B cell (primary cell): ENCODE results near the gene ZFYVE9. TPM values are rescaled to one million over a fixed set of nuclear protein-coding genes. Genes with fewer than 3 reads are reported as not detected.

Experiments
- ATAC-seq: fragments of 200-7000 bp; cut with Tn5 transposase; one replicate; pipeline ENCODE4 v1.10.0; 2021; ENCODE audit warnings: low read depth, mild to moderate bottlenecking, moderate number of reproducible peaks, moderate library complexity
- CTCF ChIA-PET: fragments of 350-600 bp; sonication (Branson Sonifier 250); formaldehyde crosslinking; loops from one replicate; lab custom pipeline; 2021; ENCODE audit warnings: antibody characterized with exemption, inconsistent platforms; lab: Charles Lee
- POLR2A ChIA-PET: fragments of 350-600 bp; sonication (Branson Sonifier 250); formaldehyde crosslinking; loops from one replicate; lab custom pipeline; 2021; ENCODE audit warnings: antibody characterized with exemption; lab: Charles Lee
- DNase-seq: peaks from one replicate; pipeline ENCODE4 v3.0.0; 2013
- H2AFZ ChIP-seq: 2 replicates; pipeline ENCODE4 v1.6.1; 2012; ENCODE audit warnings: mild to moderate bottlenecking, low read depth, low read length; ENCODE audit not compliant: insufficient read depth, poor library complexity, severe bottlenecking
- H3K27ac ChIP-seq, 2 donors: 1 replicate in 1 of 2; 2 replicates in 1 of 2; pipeline ENCODE4 v1.5.1; 2012 to 2013; ENCODE audit warnings: low read length in 2 of 2, mild to moderate bottlenecking in 2 of 2, moderate library complexity in 1 of 2
- H3K27me3 ChIP-seq, 4 experiments: fragments of 200-600 bp in 1 of 4; sonication (generic) in 1 of 4; replicated peaks in 1 of 4; 1 replicate in 2 of 4; 2 replicates in 2 of 4; pipeline versions ENCODE4 v1.6.1 to v1.7.0; 2013 to 2016; ENCODE audit warnings: low read length in 3 of 4, mild to moderate bottlenecking in 2 of 4, mixed read lengths in 1 of 4, moderate library complexity in 1 of 4; ENCODE audit not compliant: insufficient read depth in 4 of 4, control insufficient read depth in 3 of 4; ENCODE audit errors: control extremely low read depth in 1 of 4
- H3K36me3 ChIP-seq, 2 experiments: replicated peaks in 1 of 2; 1 replicate in 1 of 2; 2 replicates in 1 of 2; pipeline versions ENCODE4 v1.6.1 to v1.7.1; 2013; ENCODE audit warnings: low read length in 1 of 2; ENCODE audit not compliant: insufficient read depth in 2 of 2, control insufficient read depth in 1 of 2; ENCODE audit errors: control extremely low read depth in 1 of 2, extremely low read depth in 1 of 2
- H3K4me1 ChIP-seq, 2 donors: fragments of 200-600 bp in 1 of 2; sonication (generic) in 1 of 2; 1 replicate in 1 of 2; 2 replicates in 1 of 2; pipeline versions ENCODE4 v1.5.1 to v1.6.1; 2013 to 2017; ENCODE audit warnings: low read length in 2 of 2; ENCODE audit not compliant: control insufficient read depth in 2 of 2, insufficient read depth in 2 of 2
- H3K4me2 ChIP-seq: replicated peaks from 2 replicates; pipeline ENCODE3; 2012; ENCODE audit warnings: mild to moderate bottlenecking, low read depth, low read length; ENCODE audit not compliant: poor library complexity, severe bottlenecking
- H3K4me3 ChIP-seq, 5 experiments: fragments of 200-600 bp in 1 of 5; sonication (generic) in 1 of 5; 1 replicate in 3 of 5; 2 replicates in 2 of 5; pipeline versions ENCODE4 v1.5.1 to v1.7.0; 2011 to 2016; ENCODE audit warnings: low read length in 4 of 5, mild to moderate bottlenecking in 4 of 5, low read depth in 2 of 5, control low read depth in 1 of 5, moderate library complexity in 1 of 5; ENCODE audit not compliant: insufficient read depth in 1 of 5; ENCODE audit errors: control extremely low read depth in 1 of 5, extremely low read depth in 1 of 5
- H3K79me2 ChIP-seq: fragments of 200-600 bp; sonication (generic); one replicate; pipeline ENCODE4 v1.6.0; 2016; ENCODE audit warnings: low read length; ENCODE audit not compliant: control insufficient read depth, insufficient read depth
- H3K9ac ChIP-seq: fragments of 200-600 bp; sonication (generic); 2 replicates; pipeline ENCODE4 v1.6.1; 2017; ENCODE audit warnings: mild to moderate bottlenecking, low read length, moderate library complexity
- H3K9me3 ChIP-seq, 3 donors: one replicate each; pipeline versions ENCODE4 v1.6.1 to v1.7.1; 2013; ENCODE audit warnings: low read length in 2 of 3; ENCODE audit not compliant: control insufficient read depth in 2 of 3, insufficient read depth in 1 of 3; ENCODE audit errors: control extremely low read depth in 1 of 3
- H4K20me1 ChIP-seq: 2 replicates; pipeline ENCODE4 v1.6.0; 2012; ENCODE audit warnings: mild to moderate bottlenecking, low read length; ENCODE audit not compliant: insufficient read depth, control insufficient read depth, poor library complexity, severe bottlenecking
- H3K27ac Mint-ChIP-seq: one replicate; pipeline ENCODE4 v1.8.0; 2021; ENCODE audit warnings: mixed read lengths
- H3K27me3 Mint-ChIP-seq: one replicate; pipeline ENCODE4 v1.8.0; 2021; ENCODE audit warnings: mixed read lengths
- H3K4me1 Mint-ChIP-seq: one replicate; pipeline ENCODE4 v1.8.0; 2021; ENCODE audit warnings: mixed read lengths
- H3K4me3 Mint-ChIP-seq: one replicate; pipeline ENCODE4 v1.8.0; 2021; ENCODE audit warnings: mixed read lengths
- H3K9me3 Mint-ChIP-seq: one replicate; pipeline ENCODE4 v1.8.0; 2022; ENCODE audit warnings: mixed read lengths; ENCODE audit not compliant: insufficient read depth
- EZH2 ChIP-seq: IDR thresholded peaks from 2 replicates; pipeline ENCODE4 v1.6.1; 2012; ENCODE audit warnings: borderline replicate concordance, low read depth, mild to moderate bottlenecking, moderate library complexity, low read length; ENCODE audit not compliant: insufficient read depth, poor library complexity, severe bottlenecking
- WGBS: methylation state at CpG from one replicate; pipeline ENCODE4 v1.1.5; 2013; ENCODE audit warnings: missing lambda C conversion rate; ENCODE audit not compliant: insufficient coverage; 5-methylcytosine and 5-hydroxymethylcytosine counted together
- intact Hi-C: fragments of 100-400 bp; cut with micrococcal nuclease; formaldehyde crosslinking; loops from one replicate; pipeline ENCODE4 v1.10.0; 2022
- polyA plus RNA-seq: library from polyadenylated mRNA; depleted of rRNA; stranded (reverse); fragments of >200 nt; gene quantifications from 2 replicates; pipeline ENCODE4 v1.2.3, GENCODE V29; 2012
- total RNA-seq, 2 donors: library from RNA; stranded (reverse); fragments of 120-200 nt in 1 of 2; gene quantifications; 1 replicate in 1 of 2; 2 replicates in 1 of 2; pipeline versions ENCODE4 v1.2.3 to v1.2.4, GENCODE V29; 2013 to 2022
- TF ChIP-seq, protein P1 (sequence below): fragments of 200-600 bp; IDR thresholded peaks from one replicate; pipeline ENCODE4 v1.8.0; 2022; ENCODE audit warnings: antibody characterized with exemption, mild to moderate bottlenecking

ZFYVE9 gene
- total and polyA plus RNA-seq, 2 donors (not counting 1 experiment from before 2014, with no cell fraction given): 0.16 to 3.3 TPM

- TF ChIP-seq, protein P1, sequence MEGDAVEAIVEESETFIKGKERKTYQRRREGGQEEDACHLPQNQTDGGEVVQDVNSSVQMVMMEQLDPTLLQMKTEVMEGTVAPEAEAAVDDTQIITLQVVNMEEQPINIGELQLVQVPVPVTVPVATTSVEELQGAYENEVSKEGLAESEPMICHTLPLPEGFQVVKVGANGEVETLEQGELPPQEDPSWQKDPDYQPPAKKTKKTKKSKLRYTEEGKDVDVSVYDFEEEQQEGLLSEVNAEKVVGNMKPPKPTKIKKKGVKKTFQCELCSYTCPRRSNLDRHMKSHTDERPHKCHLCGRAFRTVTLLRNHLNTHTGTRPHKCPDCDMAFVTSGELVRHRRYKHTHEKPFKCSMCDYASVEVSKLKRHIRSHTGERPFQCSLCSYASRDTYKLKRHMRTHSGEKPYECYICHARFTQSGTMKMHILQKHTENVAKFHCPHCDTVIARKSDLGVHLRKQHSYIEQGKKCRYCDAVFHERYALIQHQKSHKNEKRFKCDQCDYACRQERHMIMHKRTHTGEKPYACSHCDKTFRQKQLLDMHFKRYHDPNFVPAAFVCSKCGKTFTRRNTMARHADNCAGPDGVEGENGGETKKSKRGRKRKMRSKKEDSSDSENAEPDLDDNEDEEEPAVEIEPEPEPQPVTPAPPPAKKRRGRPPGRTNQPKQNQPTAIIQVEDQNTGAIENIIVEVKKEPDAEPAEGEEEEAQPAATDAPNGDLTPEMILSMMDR: no peak
- TF ChIP-seq EZH2: no peak
- Histone ChIP-seq H2AFZ (no peak overlapping the region), H3K9ac (no peak overlapping the region), H3K27me3 (no peaks in the 10 kb centered on the region), H3K4me1 (no peaks in the 10 kb centered on the region), H3K79me2 (no peaks in the 10 kb centered on the region), H3K9me3 (no peaks in the 10 kb centered on the region), H3K36me3 (no peaks in the 10 kb centered on the region), H3K4me2 (no peak overlapping the region), H3K4me3 (no peak overlapping the region), H3K27ac (no peak overlapping the region), H4K20me1 (no peaks in the 10 kb centered on the region)
- DNase-seq: no peak
- Mint-ChIP-seq H3K27me3 (peaks cover 3% of the 10 kb centered on the region), H3K4me1 (no peaks in the 10 kb centered on the region), H3K9me3 (no peaks in the 10 kb centered on the region), H3K27ac (no peak overlapping the region), H3K4me3 (no peak overlapping the region)
- no peak for ATAC-seq
- ChIA-PET POLR2A (no interaction called here), CTCF (interaction anchor here (0.6 kb wide), 1 partner anchor 306 kb away, joined by 3 read pairs; no protein-coding TSS in a partner anchor)
- 96% methylated on average over 11 of the region's 13 CpGs for WGBS
- intact Hi-C loops: no loop called here
These were observed 163.7 kb downstream of the ZFYVE9 start for GRCh38 chr1:52305417-52306226.
